Testis (tissue), 3 donors: ENCODE data around the gene MOV10L1. TPM values are rescaled to one million over a fixed set of nuclear protein-coding genes. Genes with fewer than 3 reads are reported as not detected.

ENCODE experiments used
- DNase-seq: peaks from one replicate; pipeline ENCODE4 v3.0.0-alpha.2; 2019
- H3K27ac ChIP-seq, 2 donors: fragments of 200-600 bp; sonication (generic); one replicate each; pipeline ENCODE4 v1.5.1; 2019
- H3K27me3 ChIP-seq: fragments of 200-600 bp; sonication (generic); one replicate; pipeline ENCODE4 v1.5.1; 2019
- H3K36me3 ChIP-seq: fragments of 200-600 bp; sonication (generic); one replicate; pipeline ENCODE4 v1.5.1; 2017; ENCODE audit warnings: low read depth; ENCODE audit errors: missing control alignments
- H3K4me1 ChIP-seq: fragments of 200-600 bp; sonication (generic); one replicate; pipeline ENCODE4 v1.5.1; 2019
- H3K4me3 ChIP-seq, 2 donors: fragments of 200-600 bp; sonication (generic); one replicate each; pipeline ENCODE4 v1.5.1; 2017 to 2019
- H3K9me3 ChIP-seq: fragments of 200-600 bp; sonication (generic); one replicate; pipeline ENCODE4 v1.5.1; 2017
- CTCF ChIP-seq, 3 experiments: fragments of 450-650 bp in 2 of 3; fragments of 200-600 bp in 1 of 3; sonication (generic) in 1 of 3; IDR thresholded peaks; one replicate each; pipeline ENCODE4 v1.5.1; 2016 to 2019; ENCODE audit warnings: antibody characterized with exemption in 3 of 3, mild to moderate bottlenecking in 2 of 3, moderate library complexity in 1 of 3
- POLR2A ChIP-seq: fragments of 450-650 bp; IDR thresholded peaks from one replicate; pipeline ENCODE4 v1.6.1; 2017; ENCODE audit warnings: antibody characterized with exemption, mild to moderate bottlenecking, moderate library complexity
- WGBS, 2 donors: methylation state at CpG; one replicate each; pipeline ENCODE4 v1.1.5; 2018; 5-methylcytosine and 5-hydroxymethylcytosine counted together
- intact Hi-C: fragments of 100-400 bp; cut with DNase I; formaldehyde crosslinking; loops from one replicate; pipeline ENCODE4 v1.15.1; 2023; ENCODE audit warnings: low total_unique reads
- polyA plus RNA-seq: library from polyadenylated mRNA; stranded (reverse); fragments of 350-450 nt; fragmentation: Illumina TruSeq; extraction: RNeasy Lipid Tissue Mini Kit (QIAGEN cat#74804); gene quantifications from one replicate; pipeline ENCODE4 v1.2.3, GENCODE V29; 2014; ENCODE audit warnings: low read depth, low replicate concordance; ENCODE audit not compliant: insufficient read depth
- total RNA-seq, 2 donors: library from RNA; depleted of rRNA; stranded (reverse); fragments of >200 nt; gene quantifications; one replicate each; pipeline ENCODE4 v1.2.3, GENCODE V29; 2016

Gene MOV10L1
- total and polyA plus RNA-seq, 3 donors from 2014 or later, result 48.4 to 73.3 (median 62.4) TPM

DNA sequence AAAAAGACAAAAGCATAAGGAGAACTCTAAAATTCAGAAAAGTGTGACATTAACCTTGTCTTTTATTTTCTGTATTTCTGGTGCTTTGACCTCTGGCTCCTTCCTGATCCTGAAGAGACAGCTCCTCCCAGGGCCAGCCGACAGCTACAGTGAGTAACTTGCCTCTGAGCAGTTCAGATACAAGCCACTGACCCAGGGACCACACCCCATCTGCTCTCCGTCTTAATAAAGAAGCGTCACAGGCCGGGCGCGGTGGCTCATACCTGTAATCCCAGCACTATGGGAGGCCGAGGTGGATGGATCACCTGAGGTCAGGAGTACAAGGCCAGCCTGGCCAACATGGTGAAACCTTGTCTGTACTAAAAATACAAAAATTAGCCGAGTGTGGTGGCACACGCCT lies 11.0 kb upstream of the MOV10L1 start:
- no peaks in the 10 kb centered on the region for H3K27me3 ChIP-seq
- H3K36me3 ChIP-seq, result no peaks in the 10 kb centered on the region
- TF ChIP-seq POLR2A, result no peak
- TF ChIP-seq CTCF (IDR thresholded peaks at IDR 0.05), result no peak
- no peaks in the 10 kb centered on the region for H3K4me1 ChIP-seq
- no peaks in the 10 kb centered on the region for H3K9me3 ChIP-seq
- WGBS, 2 donors, result 89% methylated on average over 9 of the region's 9 CpGs
- intact Hi-C loops, result no loop called here
- no peak for DNase-seq
- no peak overlapping the region for H3K27ac ChIP-seq
- H3K4me3 ChIP-seq, result no peak overlapping the region

- no peaks in the 10 kb centered on the region for H3K4me1 ChIP-seq
- 80 to 82% methylated on average over 8 to 13 of the region's 13 CpGs for WGBS, 2 donors
- intact Hi-C loops, result no loop called here
- TF ChIP-seq POLR2A (no peak), CTCF (IDR thresholded peaks at IDR 0.05) (no peak)
- no peak overlapping the region for H3K27ac ChIP-seq
- no peaks in the 10 kb centered on the region for H3K27me3 ChIP-seq
- no peak for DNase-seq
- H3K4me3 ChIP-seq, result no peak overlapping the region
- H3K9me3 ChIP-seq, result no peaks in the 10 kb centered on the region
- H3K36me3 ChIP-seq, result no peaks in the 10 kb centered on the region
Observed at GRCh38 chr22:50080077-50080465, 9.7 kb upstream of the MOV10L1 start.

- no peaks in the 10 kb centered on the region for H3K27me3 ChIP-seq
- no peak for TF ChIP-seq CTCF (IDR thresholded peaks at IDR 0.05)
- TF ChIP-seq POLR2A, result no peak
- WGBS, 2 donors, result 89 to 92% methylated on average over 16 to 27 of the region's 27 CpGs
- no peaks in the 10 kb centered on the region for H3K9me3 ChIP-seq
- H3K36me3 ChIP-seq, result no peaks in the 10 kb centered on the region
- H3K27ac ChIP-seq, result no peak overlapping the region
- no peaks in the 10 kb centered on the region for H3K4me1 ChIP-seq
- H3K4me3 ChIP-seq, result no peak overlapping the region
- no peak for DNase-seq
- intact Hi-C loops, result no loop called here
Observed at GRCh38 chr22:50081426-50082196, 8.2 kb upstream of the MOV10L1 start.

- DNase-seq, result no peak
- WGBS, 2 donors, result 87 to 95% methylated on average over 11 to 18 of the region's 18 CpGs
- H3K27ac ChIP-seq, result no peak overlapping the region
- no peak for TF ChIP-seq CTCF (IDR thresholded peaks at IDR 0.05)
- no peak for TF ChIP-seq POLR2A
- intact Hi-C loops, result no loop called here
- H3K4me1 ChIP-seq, result no peaks in the 10 kb centered on the region
- no peaks in the 10 kb centered on the region for H3K27me3 ChIP-seq
- no peaks in the 10 kb centered on the region for H3K36me3 ChIP-seq
- no peak overlapping the region for H3K4me3 ChIP-seq
- H3K9me3 ChIP-seq, result no peaks in the 10 kb centered on the region
Observed at GRCh38 chr22:50082197-50082715, 7.5 kb upstream of the MOV10L1 start.
